HEK293T (cell line): ENCODE data around the gene COA1.

Experiments
- CTCF ChIA-PET: fragments of 350-600 bp; formaldehyde crosslinking; extraction: SDS; loops from one replicate; lab custom pipeline; 2021; ENCODE audit warnings: antibody characterized with exemption, inconsistent platforms; lab: Yijun Ruan, JAX
- POLR2A ChIA-PET: fragments of 350-600 bp; formaldehyde crosslinking; extraction: SDS; loops from one replicate; lab custom pipeline; 2020; ENCODE audit warnings: antibody characterized with exemption, inconsistent platforms; lab: Yijun Ruan, JAX
- DNase-seq: peaks from one replicate; pipeline ENCODE4 v3.0.0; 2012; ENCODE audit warnings: mixed read lengths; ENCODE audit errors: extremely low spot score
- ARNT ChIP-seq: fragments of 450-650 bp; IDR thresholded peaks from 2 replicates; pipeline ENCODE4 v1.6.1; 2017; ENCODE audit warnings: mild to moderate bottlenecking
- BHLHE40 ChIP-seq: fragments of 450-650 bp; IDR thresholded peaks from 2 replicates; pipeline ENCODE4 v1.6.1; 2016; ENCODE audit warnings: mild to moderate bottlenecking, moderate library complexity, borderline replicate concordance
- CTBP1 ChIP-seq: fragments of 450-650 bp; IDR thresholded peaks from 2 replicates; pipeline ENCODE4 v1.6.1; 2016; ENCODE audit warnings: borderline replicate concordance
- ELF4 ChIP-seq: fragments of 450-650 bp; IDR thresholded peaks from 2 replicates; pipeline ENCODE4 v1.6.1; 2017; ENCODE audit warnings: antibody characterized with exemption
- FOXA1 ChIP-seq: fragments of 450-650 bp; IDR thresholded peaks from 2 replicates; pipeline ENCODE4 v1.6.1; 2016; ENCODE audit warnings: mild to moderate bottlenecking
- FOXK2 ChIP-seq: fragments of 450-650 bp; IDR thresholded peaks from 2 replicates; pipeline ENCODE4 v1.6.1; 2016; ENCODE audit warnings: mild to moderate bottlenecking
- FOXM1 ChIP-seq: fragments of 450-650 bp; IDR thresholded peaks from 2 replicates; pipeline ENCODE4 v1.6.1; 2017; ENCODE audit warnings: mild to moderate bottlenecking, borderline replicate concordance
- HDGF ChIP-seq: fragments of 450-650 bp; IDR thresholded peaks from 2 replicates; pipeline ENCODE4 v1.6.1; 2017; ENCODE audit warnings: antibody characterized with exemption, borderline replicate concordance
- L3MBTL2 ChIP-seq: fragments of 450-650 bp; conservative IDR thresholded peaks from 2 replicates; pipeline ENCODE4 v1.6.1; 2016; ENCODE audit warnings: mild to moderate bottlenecking
- LEF1 ChIP-seq: fragments of 450-650 bp; IDR thresholded peaks from 2 replicates; pipeline ENCODE4 v1.6.1; 2017; ENCODE audit warnings: mild to moderate bottlenecking, borderline replicate concordance
- NFRKB ChIP-seq: fragments of 450-650 bp; IDR thresholded peaks from 2 replicates; pipeline ENCODE4 v1.6.1; 2016; ENCODE audit warnings: mild to moderate bottlenecking, moderate library complexity
- PKNOX1 ChIP-seq: fragments of 450-650 bp; IDR thresholded peaks from 2 replicates; pipeline ENCODE4 v1.6.1; 2016
- SP1 ChIP-seq: fragments of 450-650 bp; IDR thresholded peaks from 2 replicates; pipeline ENCODE4 v1.6.1; 2017
- SUZ12 ChIP-seq: fragments of 450-650 bp; IDR thresholded peaks from 2 replicates; pipeline ENCODE4 v1.6.1; 2016; ENCODE audit warnings: mild to moderate bottlenecking
- TARDBP ChIP-seq: fragments of 450-650 bp; IDR thresholded peaks from 2 replicates; pipeline ENCODE4 v1.6.1; 2016
- ZNF384 ChIP-seq: fragments of 450-650 bp; IDR thresholded peaks from 2 replicates; pipeline ENCODE4 v1.6.1; 2016

Gene COA1

DNA sequence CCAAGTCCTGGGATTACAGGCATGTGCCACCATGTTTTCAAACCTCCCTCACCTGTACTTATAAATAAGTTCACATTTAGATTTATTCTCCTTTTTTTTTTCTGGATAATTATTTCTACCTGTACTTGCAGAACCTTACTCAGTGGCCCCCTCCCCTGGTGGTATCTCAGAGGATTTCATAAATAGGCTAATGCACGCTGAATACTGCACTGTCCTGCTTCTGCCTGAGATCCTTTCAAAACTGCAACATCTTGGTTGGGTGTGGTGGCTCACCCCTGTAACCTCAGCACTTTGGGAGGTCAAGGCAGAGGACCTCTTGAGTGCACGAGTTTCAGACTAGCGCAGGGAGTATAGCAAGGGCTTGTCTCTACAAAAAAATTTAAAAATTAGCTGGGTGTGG is 24.5 kb upstream of the COA1 start:
- TF ChIP-seq FOXA1 (no peak), ARNT (no peak)
- no peak for DNase-seq
- POLR2A ChIA-PET: interaction anchor here (0.6 kb wide), 1 partner anchor 736 kb away, joined by 5 read pairs; no protein-coding TSS in a partner anchor
- CTCF ChIA-PET: interaction anchor here (0.7 kb wide), 3 partner anchors 106 to 412 kb away, joined by 6 to 7 read pairs (median 7); no protein-coding TSS in a partner anchor

DNA sequence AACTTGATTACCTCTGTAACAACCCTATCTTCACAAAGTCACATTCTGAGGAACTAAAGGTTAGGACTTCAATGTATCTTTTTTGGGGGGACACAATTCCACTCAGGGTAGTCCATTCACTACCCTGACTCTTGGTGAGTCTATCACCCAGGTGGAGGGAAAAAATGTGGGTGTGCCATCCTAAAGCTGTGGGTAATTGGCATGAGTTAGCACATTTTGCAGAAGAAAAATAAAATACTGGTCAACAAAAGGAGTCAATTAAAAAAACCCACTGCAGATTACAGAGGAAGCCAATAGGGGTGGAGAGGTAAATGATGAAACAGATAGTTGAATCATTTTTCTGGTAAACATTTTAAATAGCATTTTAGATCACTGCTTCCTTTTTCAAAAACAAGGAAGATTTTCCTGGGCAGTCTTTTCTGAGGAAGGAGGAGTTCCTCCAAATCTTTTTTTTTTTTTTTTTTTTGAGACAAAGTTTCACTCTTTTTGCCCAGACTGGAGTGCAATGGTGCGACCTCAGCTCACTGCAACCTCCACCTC is 24.0 kb upstream of the COA1 start:
- no peak for TF ChIP-seq TARDBP
- no peak for DNase-seq
- ChIA-PET CTCF (interaction anchor here (0.7 kb wide), 3 partner anchors 105 to 413 kb away, joined by 6 to 7 read pairs (median 7); no protein-coding TSS in a partner anchor), POLR2A (interaction anchor here (0.6 kb wide), 1 partner anchor 736 kb away, joined by 5 read pairs; no protein-coding TSS in a partner anchor)

DNA sequence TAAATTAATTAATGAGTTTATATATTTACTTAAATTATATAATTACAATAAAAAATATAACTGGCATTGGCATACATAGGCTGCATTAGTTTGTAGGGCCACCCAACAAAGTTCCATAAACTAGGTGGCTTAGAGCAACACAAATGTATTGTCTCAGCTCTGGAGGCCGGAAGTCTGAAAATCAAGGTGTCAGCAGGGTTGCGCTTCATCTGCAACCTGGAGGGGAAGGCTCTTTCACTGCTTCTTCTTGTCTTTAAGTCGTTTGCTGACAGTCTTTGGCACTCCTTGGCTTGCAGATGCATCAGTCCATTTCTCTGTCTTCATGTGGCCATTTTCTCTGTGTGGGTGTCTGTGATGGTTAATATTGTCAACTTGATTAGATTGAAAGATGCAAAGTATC is 23.1 kb upstream of the COA1 start:
- POLR2A ChIA-PET: no interaction called here

DNA sequence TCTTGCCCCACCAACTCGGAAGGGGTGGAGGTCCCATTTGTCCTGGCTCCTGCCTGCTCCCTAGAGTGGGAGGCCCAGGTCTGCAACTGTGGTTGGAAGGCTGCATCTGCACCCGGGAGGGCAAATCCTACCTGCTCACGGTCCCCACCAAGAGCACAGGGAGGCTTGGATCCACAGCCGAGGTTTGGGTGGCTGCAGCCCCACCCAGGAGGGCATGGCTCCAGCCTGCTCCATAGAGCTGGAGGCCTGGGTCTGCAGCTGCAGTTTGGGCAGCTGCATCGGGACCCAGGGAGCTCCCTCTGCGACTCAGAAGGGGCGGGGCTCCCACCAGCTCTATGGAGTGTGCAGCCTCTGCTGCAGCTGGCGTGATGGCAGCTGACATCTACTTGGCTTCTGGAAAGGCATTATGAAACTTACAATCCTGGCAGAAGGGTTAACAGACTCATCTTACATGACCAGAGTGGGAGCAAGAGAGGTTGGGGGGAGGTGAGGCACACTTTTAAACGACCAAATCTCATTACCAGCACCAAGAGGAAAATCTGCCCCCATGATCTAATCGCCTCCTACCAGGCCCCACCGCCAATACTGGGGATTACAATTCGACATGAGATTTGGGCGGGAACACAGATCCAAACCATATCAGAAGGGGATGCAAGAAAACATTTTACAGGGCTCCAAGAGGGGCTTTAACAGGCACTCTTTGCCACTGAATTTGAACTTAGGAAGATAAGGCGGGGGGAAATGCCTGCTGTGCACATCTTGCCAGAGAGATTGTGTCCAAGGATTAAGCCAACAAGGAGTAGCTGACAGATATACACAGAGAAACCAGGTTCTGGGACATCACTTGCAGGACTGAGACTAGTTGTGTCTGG is 20.9 kb upstream of the COA1 start:
- POLR2A ChIA-PET: interaction anchor here (1.4 kb wide), 1 partner anchor 8 kb away, joined by 4 read pairs; the partner anchor contains the start of gene BLVRA
- DNase-seq: no peak
- TF ChIP-seq L3MBTL2 (no peak), ELF4 (no peak), TARDBP (no peak), FOXK2 (no peak)
- CTCF ChIA-PET: interaction anchor here (0.8 kb wide), 1 partner anchor 9 kb away, joined by 4 read pairs; the partner anchor contains the start of gene BLVRA

More for the DNA sequence above, 23.1 kb upstream of the COA1 start:
- CTCF ChIA-PET: no interaction called here
- DNase-seq: no peak
- TF ChIP-seq BHLHE40 (no peak), ELF4 (no peak), NFRKB (no peak), TARDBP (no peak), SP1 (no peak), FOXA1 (no peak), ZNF384 (no peak), FOXM1 (no peak), HDGF (no peak), L3MBTL2 (no peak), PKNOX1 (no peak), ARNT (no peak), FOXK2 (no peak), SUZ12 (no peak), LEF1 (no peak), CTBP1 (no peak)

- DNase-seq: no peak
- TF ChIP-seq ELF4 (no peak), NFRKB (no peak), SUZ12 (no peak), FOXK2 (no peak), ZNF384 (no peak), FOXA1 (no peak), L3MBTL2 (no peak)
- CTCF ChIA-PET: interaction anchor here (0.8 kb wide), 1 partner anchor 10 kb away, joined by 4 read pairs; the partner anchor contains the start of gene BLVRA
- POLR2A ChIA-PET: interaction anchor here (1.4 kb wide), 1 partner anchor 9 kb away, joined by 4 read pairs; the partner anchor contains the start of gene BLVRA
Measured at GRCh38 chr7:43749383-43749940, 20.1 kb upstream of the COA1 start.

GRCh38 chr7:43747328-43748105 is 18.2 kb upstream of the COA1 start:
- no peak for TF ChIP-seq ARNT
- ChIA-PET CTCF (no interaction called here), POLR2A (interaction anchor here (0.8 kb wide), 1 partner anchor 18 kb away, joined by 3 read pairs; the partner anchor contains the start of gene COA1)
- DNase-seq: no peak

GRCh38 chr7:43742692-43743091 is 13.4 kb upstream of the COA1 start:
- TF ChIP-seq FOXA1 (no peak), TARDBP (no peak), ZNF384 (no peak), SP1 (no peak), HDGF (no peak), ARNT (no peak), PKNOX1 (no peak), FOXK2 (no peak), CTBP1 (no peak), NFRKB (no peak), BHLHE40 (no peak), LEF1 (no peak), ELF4 (no peak)
- ChIA-PET POLR2A (interaction anchor here (0.5 kb wide), 1 partner anchor 98 kb away, joined by 3 read pairs; no protein-coding TSS in a partner anchor), CTCF (no interaction called here)
- DNase-seq: no peak
